ENCODE results near the gene SLC34A3. TPM values are rescaled to one million over a fixed set of nuclear protein-coding genes. Genes with fewer than 3 reads are reported as not detected.

The SLC34A3 gene
- total RNA-seq, 4 donors from 2014 or later, result not detected

DNA sequence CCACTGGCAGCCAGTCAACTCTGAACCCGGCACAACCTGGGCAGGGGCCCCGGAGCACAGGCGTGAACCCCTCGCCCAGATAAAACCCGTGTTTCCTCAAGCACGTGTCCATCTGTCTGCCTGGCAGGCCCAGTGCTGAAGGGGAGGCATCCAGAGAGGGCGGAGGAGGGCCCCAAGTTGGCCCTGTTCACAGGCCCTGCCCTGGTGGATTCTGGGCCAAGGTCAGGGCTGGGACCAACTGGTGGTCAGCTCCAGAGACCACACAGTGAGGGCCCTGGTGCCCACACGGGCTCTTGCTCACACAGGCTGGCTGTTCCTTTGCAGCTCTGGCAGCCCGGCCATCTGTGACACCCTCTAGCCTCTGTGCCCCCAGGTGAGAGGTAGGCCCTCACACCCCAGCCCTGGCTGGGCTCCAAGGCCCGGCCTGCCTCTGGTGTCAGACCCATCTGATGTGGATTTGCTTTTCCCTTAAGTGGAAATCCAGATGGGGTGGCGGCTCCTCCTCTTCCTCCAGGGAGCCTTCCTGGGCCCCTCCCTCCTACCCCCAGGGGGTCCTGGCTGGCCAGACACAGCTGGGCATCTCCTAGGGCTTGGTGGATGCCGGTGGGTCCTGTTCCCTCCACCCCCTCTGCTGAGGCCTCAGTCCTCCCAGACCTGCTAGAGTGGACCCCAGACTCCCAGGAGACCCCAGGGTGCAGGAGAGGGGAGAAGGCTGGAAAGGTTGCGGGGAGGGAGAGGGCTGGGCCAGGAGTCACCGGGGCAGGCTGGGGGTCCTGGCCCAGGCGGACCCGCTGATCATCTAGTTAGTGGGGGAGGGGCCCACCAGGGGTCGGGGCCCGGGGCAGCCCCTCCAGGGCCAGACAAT lies 19.9 kb downstream of the SLC34A3 start:
- 71% methylated on average over 15 of the region's 18 CpGs; no CpG with 5 or more reads in 1 of the 2 donors for WGBS, 2 donors (ENCODE audit: low coverage in 1 of 2)
- TF ChIP-seq EP300 (IDR thresholded peaks at IDR 0.05; ENCODE audit: low read depth) (no peak), POLR2AphosphoS5 (IDR thresholded peaks at IDR 0.05) (no peak), POLR2A (IDR thresholded peaks at IDR 0.05) (no peak)
- TF ChIP-seq, protein P1, sequence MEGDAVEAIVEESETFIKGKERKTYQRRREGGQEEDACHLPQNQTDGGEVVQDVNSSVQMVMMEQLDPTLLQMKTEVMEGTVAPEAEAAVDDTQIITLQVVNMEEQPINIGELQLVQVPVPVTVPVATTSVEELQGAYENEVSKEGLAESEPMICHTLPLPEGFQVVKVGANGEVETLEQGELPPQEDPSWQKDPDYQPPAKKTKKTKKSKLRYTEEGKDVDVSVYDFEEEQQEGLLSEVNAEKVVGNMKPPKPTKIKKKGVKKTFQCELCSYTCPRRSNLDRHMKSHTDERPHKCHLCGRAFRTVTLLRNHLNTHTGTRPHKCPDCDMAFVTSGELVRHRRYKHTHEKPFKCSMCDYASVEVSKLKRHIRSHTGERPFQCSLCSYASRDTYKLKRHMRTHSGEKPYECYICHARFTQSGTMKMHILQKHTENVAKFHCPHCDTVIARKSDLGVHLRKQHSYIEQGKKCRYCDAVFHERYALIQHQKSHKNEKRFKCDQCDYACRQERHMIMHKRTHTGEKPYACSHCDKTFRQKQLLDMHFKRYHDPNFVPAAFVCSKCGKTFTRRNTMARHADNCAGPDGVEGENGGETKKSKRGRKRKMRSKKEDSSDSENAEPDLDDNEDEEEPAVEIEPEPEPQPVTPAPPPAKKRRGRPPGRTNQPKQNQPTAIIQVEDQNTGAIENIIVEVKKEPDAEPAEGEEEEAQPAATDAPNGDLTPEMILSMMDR (IDR thresholded peaks at IDR 0.05), result no peak
- Histone ChIP-seq H3K27ac (no peak overlapping the region), H3K4me3 (no peak overlapping the region), H3K36me3 (no peaks in the 10 kb centered on the region), H3K9me3 (no peaks in the 10 kb centered on the region), H3K4me1 (peaks cover 8 to 16% (median 10%) of the 10 kb centered on the region in 4 donors), H3K27me3 (no peaks in the 10 kb centered on the region)
- DNase-seq, result no peak
- in situ Hi-C loops (cut with MboI; ENCODE audit: low pct_ligation_motif_present in 1 of 4, low pct_unique_long_range_greater_than_20kb in 1 of 4, low sequenced_read_pairs in 3 of 4), result no loop called here
- intact Hi-C loops (cut with DNase I; ENCODE audit: low total_unique reads), result no loop called here

DNA sequence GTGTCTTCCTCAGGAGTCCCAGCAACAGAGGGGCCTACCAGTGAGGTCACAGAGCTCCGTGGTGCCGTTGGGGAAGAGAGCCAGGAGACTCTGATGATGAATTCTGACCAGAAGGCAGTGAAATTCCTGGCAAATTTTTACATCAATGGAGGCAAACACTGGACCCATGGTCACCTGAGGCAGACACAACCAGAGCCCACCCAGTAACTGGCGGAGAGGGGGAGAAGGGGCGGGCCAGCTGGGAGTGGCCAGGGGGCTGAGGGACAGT lies 20.4 kb downstream of the SLC34A3 start, which contains the start of gene STPG3:
TSS of gene STPG3 (plus strand) at position 93 of the 268 bp plus-strand sequence. CDS start at position 94, 1 bp downstream.
- Histone ChIP-seq H3K36me3 (no peaks in the 10 kb centered on the region), H3K27ac (no peak within 1 kb of the TSS), H3K4me3 (no peak within 1 kb of the TSS), H3K27me3 (no peaks in the 10 kb centered on the region), H3K4me1 (peaks cover 11 to 21% (median 14%) of the 10 kb centered on the region in 4 donors), H3K9me3 (no peaks in the 10 kb centered on the region)
- intact Hi-C loops (cut with DNase I; ENCODE audit: low total_unique reads), result no loop called here
- TF ChIP-seq POLR2A (IDR thresholded peaks at IDR 0.05), result no peak
- TF ChIP-seq, protein P1 (IDR thresholded peaks at IDR 0.05), result no peak
- no peak for TF ChIP-seq POLR2AphosphoS5 (IDR thresholded peaks at IDR 0.05)
- no peak for TF ChIP-seq EP300 (IDR thresholded peaks at IDR 0.05; ENCODE audit: low read depth)
- 69% methylated on average over 4 of the region's 4 CpGs; no CpG with 5 or more reads in 1 of the 2 donors for WGBS, 2 donors (ENCODE audit: low coverage in 1 of 2)
- in situ Hi-C loops (cut with MboI; ENCODE audit: low pct_ligation_motif_present in 1 of 4, low pct_unique_long_range_greater_than_20kb in 1 of 4, low sequenced_read_pairs in 3 of 4), result no loop called here
- no peak for DNase-seq

DNA sequence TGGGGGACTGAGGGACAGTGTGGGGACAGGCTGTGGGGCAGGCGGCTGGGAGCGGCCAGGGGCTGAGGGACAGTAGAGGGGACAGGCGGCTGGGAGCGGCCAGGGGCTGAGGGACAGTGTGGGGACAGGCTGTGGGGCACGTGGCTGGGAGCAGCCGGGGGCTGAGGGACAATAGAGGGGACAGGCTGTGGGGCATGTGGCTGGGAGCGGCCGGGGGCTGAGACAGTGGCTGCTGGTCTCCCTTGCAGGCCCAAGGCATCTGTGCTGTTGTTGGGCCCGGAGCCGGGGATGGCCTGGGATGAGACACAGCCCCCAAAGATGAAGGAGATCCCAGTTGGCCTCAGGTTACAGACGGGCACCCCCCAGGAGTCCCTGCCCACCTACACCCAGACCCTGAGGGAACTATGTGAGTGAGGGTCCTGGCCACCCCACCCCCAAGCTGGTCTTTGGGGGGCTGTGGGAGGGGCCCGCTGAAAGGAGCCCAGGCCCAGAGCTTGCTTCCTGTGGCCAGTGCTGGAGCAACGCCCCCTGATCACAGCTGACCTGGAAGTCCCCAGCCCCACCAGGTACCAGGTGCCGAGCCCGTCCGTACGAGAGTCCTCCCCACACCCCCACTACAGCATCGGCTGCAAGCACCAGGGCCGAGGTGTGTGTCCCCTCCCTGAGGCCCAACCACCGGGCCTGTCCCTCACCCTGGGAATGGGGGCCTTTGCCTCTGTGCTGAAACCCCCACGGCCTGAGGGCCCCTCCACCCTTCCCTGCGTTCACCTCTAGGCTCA lies 21.0 kb downstream of the SLC34A3 start:
- intact Hi-C loops (cut with DNase I; ENCODE audit: low total_unique reads), result no loop called here
- TF ChIP-seq EP300 (IDR thresholded peaks at IDR 0.05; ENCODE audit: low read depth), result no peak
- no peak for TF ChIP-seq POLR2AphosphoS5 (IDR thresholded peaks at IDR 0.05)
- no peak for TF ChIP-seq POLR2A (IDR thresholded peaks at IDR 0.05)
- TF ChIP-seq, protein P1 (IDR thresholded peaks at IDR 0.05), result no peak
- Histone ChIP-seq H3K27ac (no peak overlapping the region), H3K36me3 (peaks cover 0 to 3% (median 0%) of the 10 kb centered on the region in 4 donors), H3K4me1 (peaks cover 17 to 26% (median 20%) of the 10 kb centered on the region in 4 donors), H3K9me3 (no peaks in the 10 kb centered on the region), H3K27me3 (no peaks in the 10 kb centered on the region), H3K4me3 (no peak overlapping the region)
- in situ Hi-C loops (cut with MboI; ENCODE audit: low pct_ligation_motif_present in 1 of 4, low pct_unique_long_range_greater_than_20kb in 1 of 4, low sequenced_read_pairs in 3 of 4), result no loop called here
- DNase-seq, result no peak
- 60 to 84% methylated on average over 2 to 21 of the region's 22 CpGs for WGBS, 2 donors (ENCODE audit: low coverage in 1 of 2)
